Parathyroid adenoma (tissue), 2 donors: ENCODE data around the gene FAM131B.
A peak's percentile ranks its signal among the peaks of the same experiment; 100 is the strongest.

Experiments used
- H2AFZ ChIP-seq: fragments of 300-600 bp; sonication (generic); one replicate; pipeline ENCODE4 v1.7.0; 2017; ENCODE audit warnings: antibody characterized with exemption, mild to moderate bottlenecking
- H3K27ac ChIP-seq: fragments of 300-600 bp; sonication (generic); one replicate; pipeline ENCODE4 v1.7.0; 2017
- H3K27me3 ChIP-seq: fragments of 300-600 bp; sonication (generic); one replicate; pipeline ENCODE4 v1.7.0; 2017; ENCODE audit warnings: low read length; ENCODE audit not compliant: control insufficient read depth, insufficient read depth
- H3K36me3 ChIP-seq: fragments of 300-600 bp; sonication (generic); one replicate; pipeline ENCODE4 v1.7.0; 2017; ENCODE audit warnings: low read length; ENCODE audit not compliant: control insufficient read depth, insufficient read depth
- H3K4me1 ChIP-seq: fragments of 300-600 bp; sonication (generic); one replicate; pipeline ENCODE4 v1.7.0; 2017; ENCODE audit warnings: control low read depth
- H3K4me2 ChIP-seq: fragments of 300-600 bp; sonication (generic); one replicate; pipeline ENCODE4 v1.7.0; 2017; ENCODE audit warnings: low read length
- H3K4me3 ChIP-seq: fragments of 300-600 bp; sonication (generic); one replicate; pipeline ENCODE4 v1.7.0; 2017; ENCODE audit warnings: low read depth, low read length
- H3K79me2 ChIP-seq: fragments of 300-600 bp; sonication (generic); one replicate; pipeline ENCODE4 v1.7.0; 2017; ENCODE audit warnings: control low read depth
- H3K9ac ChIP-seq: fragments of 300-600 bp; sonication (generic); one replicate; pipeline ENCODE4 v1.7.0; 2017; ENCODE audit warnings: mild to moderate bottlenecking
- H3K9me3 ChIP-seq: fragments of 300-600 bp; sonication (generic); one replicate; pipeline ENCODE4 v1.7.0; 2017; ENCODE audit warnings: low read length; ENCODE audit not compliant: control insufficient read depth
- CTCF ChIP-seq: fragments of 300-600 bp; sonication (generic); IDR thresholded peaks from one replicate; pipeline ENCODE4 v1.7.0; 2017; ENCODE audit warnings: antibody characterized with exemption, mild to moderate bottlenecking
- donor health status: primary hyperparathyroidism.

The FAM131B gene

GRCh38 chr7:143390773-143391317 lies 28.3 kb upstream of the FAM131B start:
- Histone ChIP-seq H3K27me3 (no peaks in the 10 kb centered on the region), H3K36me3 (no peaks in the 10 kb centered on the region), H2AFZ (no peak overlapping the region), H3K9me3 (no peaks in the 10 kb centered on the region), H3K4me2 (peak overlapping the region; percentile 8), H3K9ac (no peak overlapping the region), H3K27ac (peak overlapping the region; percentile 58), H3K4me1 (peaks cover 19% of the 10 kb centered on the region), H3K4me3 (no peak overlapping the region), H3K79me2 (no peaks in the 10 kb centered on the region)
- no peak for TF ChIP-seq CTCF

- no peak overlapping the region for H3K9ac ChIP-seq
- H3K4me1 ChIP-seq, result peaks cover 20% of the 10 kb centered on the region
- H3K27me3 ChIP-seq, result no peaks in the 10 kb centered on the region
- no peak overlapping the region for H2AFZ ChIP-seq
- H3K27ac ChIP-seq, result no peak overlapping the region
- no peaks in the 10 kb centered on the region for H3K9me3 ChIP-seq
- H3K4me2 ChIP-seq, result no peak overlapping the region
- TF ChIP-seq CTCF, result no peak
- H3K36me3 ChIP-seq, result no peaks in the 10 kb centered on the region
- no peak overlapping the region for H3K4me3 ChIP-seq
- H3K79me2 ChIP-seq, result no peaks in the 10 kb centered on the region
These were observed 27.7 kb upstream of the FAM131B start for GRCh38 chr7:143390104-143390772.

- H3K4me3 ChIP-seq, result no peak overlapping the region
- no peak overlapping the region for H3K4me2 ChIP-seq
- no peaks in the 10 kb centered on the region for H3K9me3 ChIP-seq
- H3K27me3 ChIP-seq, result no peaks in the 10 kb centered on the region
- H3K27ac ChIP-seq, result peak overlapping the region; percentile 24
- TF ChIP-seq CTCF, result peak; percentile 13
- no peak overlapping the region for H2AFZ ChIP-seq
- H3K36me3 ChIP-seq, result no peaks in the 10 kb centered on the region
- peaks cover 22% of the 10 kb centered on the region for H3K4me1 ChIP-seq
- no peaks in the 10 kb centered on the region for H3K79me2 ChIP-seq
- H3K9ac ChIP-seq, result no peak overlapping the region
These were observed 27.0 kb upstream of the FAM131B start for GRCh38 chr7:143389316-143390103.

GRCh38 chr7:143388491-143389101 lies 26.1 kb upstream of the FAM131B start:
- Histone ChIP-seq H3K9ac (no peak overlapping the region), H3K27ac (no peak overlapping the region), H3K4me3 (no peak overlapping the region), H3K9me3 (no peaks in the 10 kb centered on the region), H3K4me1 (peaks cover 28% of the 10 kb centered on the region), H3K27me3 (no peaks in the 10 kb centered on the region), H3K79me2 (no peaks in the 10 kb centered on the region), H3K36me3 (no peaks in the 10 kb centered on the region), H3K4me2 (no peak overlapping the region), H2AFZ (no peak overlapping the region)
- TF ChIP-seq CTCF, result no peak
